ENCODE data around the gene ETV5.

ETV5 gene

GRCh38 chr3:186138272-186138981, 29.5 kb upstream of the ETV5 start:
- TF ChIP-seq, protein P1, sequence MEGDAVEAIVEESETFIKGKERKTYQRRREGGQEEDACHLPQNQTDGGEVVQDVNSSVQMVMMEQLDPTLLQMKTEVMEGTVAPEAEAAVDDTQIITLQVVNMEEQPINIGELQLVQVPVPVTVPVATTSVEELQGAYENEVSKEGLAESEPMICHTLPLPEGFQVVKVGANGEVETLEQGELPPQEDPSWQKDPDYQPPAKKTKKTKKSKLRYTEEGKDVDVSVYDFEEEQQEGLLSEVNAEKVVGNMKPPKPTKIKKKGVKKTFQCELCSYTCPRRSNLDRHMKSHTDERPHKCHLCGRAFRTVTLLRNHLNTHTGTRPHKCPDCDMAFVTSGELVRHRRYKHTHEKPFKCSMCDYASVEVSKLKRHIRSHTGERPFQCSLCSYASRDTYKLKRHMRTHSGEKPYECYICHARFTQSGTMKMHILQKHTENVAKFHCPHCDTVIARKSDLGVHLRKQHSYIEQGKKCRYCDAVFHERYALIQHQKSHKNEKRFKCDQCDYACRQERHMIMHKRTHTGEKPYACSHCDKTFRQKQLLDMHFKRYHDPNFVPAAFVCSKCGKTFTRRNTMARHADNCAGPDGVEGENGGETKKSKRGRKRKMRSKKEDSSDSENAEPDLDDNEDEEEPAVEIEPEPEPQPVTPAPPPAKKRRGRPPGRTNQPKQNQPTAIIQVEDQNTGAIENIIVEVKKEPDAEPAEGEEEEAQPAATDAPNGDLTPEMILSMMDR (IDR thresholded peaks at IDR 0.05) = no peak
- TF ChIP-seq ZFX (IDR thresholded peaks at IDR 0.05; ENCODE audit: borderline replicate concordance) = no peak
- no peak overlapping the region for H3K27ac ChIP-seq

GRCh38 chr3:186137051-186137685, 28.3 kb upstream of the ETV5 start:
- no peak for TF ChIP-seq ZFX (IDR thresholded peaks at IDR 0.05; ENCODE audit: borderline replicate concordance)
- TF ChIP-seq, protein P1 (IDR thresholded peaks at IDR 0.05) = no peak

DNA sequence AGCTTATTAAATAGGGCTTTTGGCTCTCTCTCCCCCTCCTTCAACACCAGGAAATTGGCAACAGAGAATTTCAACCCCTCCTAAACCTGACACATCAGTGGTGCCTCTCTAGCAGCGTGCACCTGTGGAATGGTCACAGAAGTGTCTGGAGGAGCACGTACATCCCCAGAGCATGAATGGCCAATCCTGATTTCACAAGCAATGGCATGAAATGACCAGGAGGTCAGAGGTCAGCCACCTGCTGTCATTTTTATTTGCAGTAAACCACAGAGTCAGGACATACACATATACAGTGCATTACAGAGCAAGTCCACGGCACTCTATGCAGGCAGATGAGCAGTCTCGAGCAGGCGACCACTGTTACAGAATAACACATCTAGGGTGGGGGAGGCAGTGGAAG, 25.1 kb upstream of the ETV5 start:
- no peak overlapping the region for H3K27ac ChIP-seq

More at GRCh38 chr3:186137051-186137685, 28.3 kb upstream of the ETV5 start:
- no peak overlapping the region for H3K27ac ChIP-seq

DNA sequence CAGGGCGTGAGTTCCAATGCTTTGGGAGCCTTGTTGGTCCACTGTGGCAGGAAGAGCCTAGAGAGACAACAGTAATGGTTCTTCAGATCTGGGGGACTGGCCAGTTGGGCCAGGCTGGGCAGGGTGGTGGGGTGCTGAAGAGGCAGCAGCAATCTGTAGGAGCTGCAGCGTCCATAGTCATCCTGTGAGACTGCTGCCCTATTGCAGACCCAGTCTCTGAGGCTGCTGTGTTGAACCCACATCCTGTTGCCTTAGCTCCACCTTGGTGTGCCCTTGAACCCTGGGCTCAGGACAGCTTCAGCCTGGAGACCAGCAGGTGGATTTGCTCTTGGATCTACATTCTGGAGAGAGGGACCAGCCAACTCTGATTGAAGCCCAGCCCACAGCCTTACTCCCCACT, 23.6 kb upstream of the ETV5 start:
- TF ChIP-seq, protein P1 (IDR thresholded peaks at IDR 0.05) = no peak
- H3K27ac ChIP-seq = no peak overlapping the region

More for the DNA sequence above, 25.1 kb upstream of the ETV5 start:
- TF ChIP-seq, protein P1 (IDR thresholded peaks at IDR 0.05) = no peak
- no peak for TF ChIP-seq ZFX (IDR thresholded peaks at IDR 0.05; ENCODE audit: borderline replicate concordance)

DNA sequence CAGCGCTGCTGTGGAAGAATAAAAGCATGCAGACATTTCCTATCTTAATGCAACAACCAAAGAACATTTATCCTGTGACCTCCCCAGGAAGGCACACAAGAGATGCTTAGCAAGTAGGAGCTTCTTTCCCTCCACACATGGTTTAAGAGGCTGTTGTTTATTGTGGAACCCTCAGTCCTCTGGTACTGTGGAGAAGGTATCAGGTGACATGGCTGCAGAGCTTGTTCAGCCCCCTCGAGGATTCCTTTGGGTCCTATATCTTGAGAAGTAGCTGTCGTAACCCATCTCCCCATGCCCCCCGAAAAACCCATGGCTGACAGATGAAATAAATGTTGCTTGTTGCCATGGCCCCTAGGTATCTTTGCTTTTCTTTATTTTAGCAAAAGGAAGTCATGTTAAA, 20.3 kb upstream of the ETV5 start:
- no peak overlapping the region for H3K27ac ChIP-seq
- TF ChIP-seq ZFX (IDR thresholded peaks at IDR 0.05; ENCODE audit: borderline replicate concordance) = no peak
- TF ChIP-seq, protein P1 (IDR thresholded peaks at IDR 0.05) = no peak

- no peak for TF ChIP-seq ZFX (IDR thresholded peaks at IDR 0.05; ENCODE audit: borderline replicate concordance)
- TF ChIP-seq, protein P1 (IDR thresholded peaks at IDR 0.05) = no peak
- H3K27ac ChIP-seq = no peak overlapping the region
These were observed 19.3 kb upstream of the ETV5 start for GRCh38 chr3:186128158-186128557.

GRCh38 chr3:186127463-186127862, 18.6 kb upstream of the ETV5 start:
- TF ChIP-seq, protein P1 (IDR thresholded peaks at IDR 0.05) = no peak
- TF ChIP-seq ZFX (IDR thresholded peaks at IDR 0.05; ENCODE audit: borderline replicate concordance) = no peak
- no peak overlapping the region for H3K27ac ChIP-seq

Data from 22Rv1 (cell line).